Cardiac muscle cell (in vitro differentiated cells and primary cell): ENCODE measurements around the gene FEM1B. TPM values are rescaled to one million over a fixed set of nuclear protein-coding genes. Genes with fewer than 3 reads are reported as not detected.

ENCODE experiments used
- DNase-seq, 2 donors: peaks; one replicate each; pipeline versions ENCODE4 v3.0.0 to v3.0.0-alpha.2; 2010 to 2017; ENCODE audit warnings: low read depth in 1 of 2, low spot score in 1 of 2
- H3K27ac ChIP-seq: fragments of 200-600 bp; sonication (generic); 2 replicates; pipeline ENCODE4 v1.5.1; 2016
- H3K27me3 ChIP-seq: fragments of 200-600 bp; sonication (generic); 2 replicates; pipeline ENCODE4 v1.6.0; 2016; ENCODE audit warnings: control low read depth
- H3K36me3 ChIP-seq: fragments of 200-600 bp; sonication (generic); 2 replicates; pipeline ENCODE4 v1.5.1; 2016; ENCODE audit warnings: control low read depth
- H3K4me1 ChIP-seq: fragments of 200-600 bp; sonication (generic); 2 replicates; pipeline ENCODE4 v1.8.1; 2017; ENCODE audit warnings: low read depth, mild to moderate bottlenecking, mixed run types
- H3K4me3 ChIP-seq: fragments of 200-600 bp; sonication (generic); 2 replicates; pipeline ENCODE4 v1.5.1; 2016; ENCODE audit warnings: mild to moderate bottlenecking
- H3K9me3 ChIP-seq: fragments of 200-600 bp; sonication (generic); 2 replicates; pipeline ENCODE4 v1.5.1; 2017; ENCODE audit warnings: low read depth, mild to moderate bottlenecking, control low read depth
- polyA plus RNA-seq: library from polyadenylated mRNA; unstranded; fragments of >200 nt; fragmentation: Nextera tagmentation; extraction: Ambion mirVana; gene quantifications from 2 replicates; pipeline ENCODE4 v1.2.1, GENCODE V29; 2016
- total RNA-seq: library from RNA; depleted of rRNA; stranded (reverse); fragments of >200 nt; gene quantifications from 2 replicates; pipeline ENCODE4 v1.2.3, GENCODE V29; 2016
- TF ChIP-seq, protein P1 (sequence below): IDR thresholded peaks from 2 replicates; pipeline ENCODE4 v1.5.1; 2012; ENCODE audit warnings: low read depth, mild to moderate bottlenecking, low read length

FEM1B gene
- total and polyA plus RNA-seq, 2 experiments from 2014 or later = 23.0 to 59.7 TPM

DNA sequence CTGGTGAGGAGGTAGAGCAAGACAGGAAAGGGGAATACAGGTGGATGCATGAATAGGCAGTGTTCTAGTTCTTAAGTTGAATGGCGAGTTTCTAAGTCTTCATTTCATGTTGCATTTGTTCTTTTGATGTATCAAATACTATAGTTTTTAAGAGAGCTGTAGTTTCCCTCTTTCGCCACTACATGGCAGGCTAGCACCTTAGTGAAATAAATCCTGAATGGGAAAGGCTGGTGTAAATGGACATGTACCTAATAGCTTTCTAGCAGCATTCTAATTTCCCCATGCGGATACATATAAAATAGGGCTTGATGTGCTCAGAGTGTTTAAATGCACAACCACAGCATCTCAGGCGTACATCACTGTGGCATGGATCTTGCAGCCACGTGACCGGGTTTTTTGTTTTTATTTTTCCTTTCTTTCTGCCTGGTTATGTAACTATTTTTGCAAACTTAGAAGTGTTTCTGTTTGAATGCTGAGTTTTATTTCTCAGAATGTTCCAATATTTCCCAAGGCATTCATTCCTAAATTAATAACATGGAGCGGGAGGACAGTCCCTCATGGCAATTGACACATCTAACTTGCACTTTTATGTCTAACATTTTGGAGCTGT is 24.5 kb upstream of the FEM1B start:
- H3K9me3 ChIP-seq = no peaks in the 10 kb centered on the region
- peak; percentile 75 to 88 for DNase-seq
- H3K27me3 ChIP-seq = no peaks in the 10 kb centered on the region
- H3K27ac ChIP-seq = no peak overlapping the region
- H3K36me3 ChIP-seq = no peaks in the 10 kb centered on the region
- no peak overlapping the region for H3K4me3 ChIP-seq
- TF ChIP-seq, protein P1, sequence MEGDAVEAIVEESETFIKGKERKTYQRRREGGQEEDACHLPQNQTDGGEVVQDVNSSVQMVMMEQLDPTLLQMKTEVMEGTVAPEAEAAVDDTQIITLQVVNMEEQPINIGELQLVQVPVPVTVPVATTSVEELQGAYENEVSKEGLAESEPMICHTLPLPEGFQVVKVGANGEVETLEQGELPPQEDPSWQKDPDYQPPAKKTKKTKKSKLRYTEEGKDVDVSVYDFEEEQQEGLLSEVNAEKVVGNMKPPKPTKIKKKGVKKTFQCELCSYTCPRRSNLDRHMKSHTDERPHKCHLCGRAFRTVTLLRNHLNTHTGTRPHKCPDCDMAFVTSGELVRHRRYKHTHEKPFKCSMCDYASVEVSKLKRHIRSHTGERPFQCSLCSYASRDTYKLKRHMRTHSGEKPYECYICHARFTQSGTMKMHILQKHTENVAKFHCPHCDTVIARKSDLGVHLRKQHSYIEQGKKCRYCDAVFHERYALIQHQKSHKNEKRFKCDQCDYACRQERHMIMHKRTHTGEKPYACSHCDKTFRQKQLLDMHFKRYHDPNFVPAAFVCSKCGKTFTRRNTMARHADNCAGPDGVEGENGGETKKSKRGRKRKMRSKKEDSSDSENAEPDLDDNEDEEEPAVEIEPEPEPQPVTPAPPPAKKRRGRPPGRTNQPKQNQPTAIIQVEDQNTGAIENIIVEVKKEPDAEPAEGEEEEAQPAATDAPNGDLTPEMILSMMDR = peak; percentile 81
- peaks cover 4% of the 10 kb centered on the region for H3K4me1 ChIP-seq

DNA sequence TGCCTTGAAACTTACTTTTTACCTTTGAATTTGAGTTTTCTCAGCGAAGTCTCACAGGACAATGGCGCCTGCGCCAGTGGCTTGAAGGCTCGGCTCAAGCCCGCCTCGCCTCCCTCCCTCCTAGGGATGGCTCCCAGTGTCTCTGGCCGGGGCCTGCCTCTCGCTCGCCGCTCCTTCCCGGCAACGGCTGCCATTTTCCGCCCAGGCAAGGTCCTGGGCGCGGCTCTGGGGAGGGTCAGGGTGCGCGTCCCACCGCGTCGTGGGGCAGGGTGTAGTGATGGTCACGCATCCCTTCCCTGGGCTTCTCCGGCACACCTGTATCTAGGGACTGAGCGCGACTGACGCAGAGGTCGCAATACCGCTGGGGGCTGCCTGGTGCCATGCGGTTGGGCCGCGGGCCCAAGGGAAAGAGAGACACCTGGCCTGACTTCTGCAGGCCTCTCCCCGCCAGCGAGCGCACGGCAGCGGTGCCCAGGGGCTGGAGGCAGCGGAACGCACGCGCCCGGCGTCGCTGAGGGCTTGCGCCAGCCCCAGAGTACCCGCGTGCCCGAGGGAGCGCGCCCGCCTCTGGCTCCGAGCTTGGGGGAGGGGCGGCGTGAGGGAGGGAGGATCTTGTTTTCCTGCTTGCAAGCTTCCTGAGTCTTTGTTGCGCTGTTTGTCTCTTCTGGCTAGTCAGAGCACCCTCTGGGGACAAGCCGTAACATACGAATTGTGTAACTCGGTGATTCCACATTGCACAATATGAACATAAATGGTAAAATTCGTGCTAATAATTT is 20.7 kb upstream of the FEM1B start:
- DNase-seq = peak; percentile 84 to 97
- peaks cover 4% of the 10 kb centered on the region for H3K4me1 ChIP-seq
- H3K9me3 ChIP-seq = no peaks in the 10 kb centered on the region
- no peaks in the 10 kb centered on the region for H3K27me3 ChIP-seq
- TF ChIP-seq, protein P1 = no peak
- peak overlapping the region; percentile 19 for H3K4me3 ChIP-seq
- H3K36me3 ChIP-seq = no peaks in the 10 kb centered on the region
- H3K27ac ChIP-seq = no peak overlapping the region

DNA sequence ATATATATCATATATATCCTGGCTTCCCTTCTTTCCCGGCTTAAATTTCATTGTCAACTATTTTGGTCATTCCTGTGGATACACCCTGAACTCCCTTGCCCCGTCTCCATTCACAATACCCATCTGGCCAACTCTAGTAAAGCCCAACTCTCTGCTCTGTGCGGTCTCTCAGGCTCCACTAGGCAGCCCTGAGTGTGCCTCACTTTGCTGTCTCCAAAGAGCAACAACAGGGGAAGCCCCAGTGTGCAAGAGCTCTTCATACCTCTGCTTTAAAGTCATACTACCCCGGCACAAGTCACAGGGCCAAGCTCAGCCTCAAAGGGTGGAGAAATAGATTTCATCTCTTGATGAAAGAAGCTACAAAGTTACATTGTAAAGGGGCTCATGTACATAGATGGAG is 18.9 kb upstream of the FEM1B start:
- H3K27ac ChIP-seq = no peak overlapping the region

DNA sequence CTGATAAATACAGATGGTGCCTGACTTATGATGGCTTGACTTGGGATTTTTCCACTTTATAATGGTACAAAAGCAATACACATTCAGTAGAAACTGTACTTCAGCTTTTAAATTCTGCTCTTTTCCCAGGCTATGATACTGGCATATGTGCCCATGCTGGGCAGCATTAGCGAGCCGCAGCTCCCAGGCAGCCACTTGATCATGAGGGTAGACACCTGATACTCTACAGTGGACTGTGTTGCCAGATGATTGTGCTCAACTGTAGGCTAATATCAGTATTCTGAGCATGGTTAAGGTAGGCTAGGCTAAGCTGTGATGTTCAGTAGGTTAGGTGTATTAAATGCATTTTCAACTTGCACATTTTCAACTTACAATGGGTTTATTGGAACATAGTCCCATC is 17.7 kb upstream of the FEM1B start:
- no peak overlapping the region for H3K4me3 ChIP-seq
- H3K4me1 ChIP-seq = peaks cover 4% of the 10 kb centered on the region
- H3K36me3 ChIP-seq = no peaks in the 10 kb centered on the region
- no peaks in the 10 kb centered on the region for H3K27me3 ChIP-seq
- no peaks in the 10 kb centered on the region for H3K9me3 ChIP-seq
- no peak for DNase-seq
- no peak overlapping the region for H3K27ac ChIP-seq
- TF ChIP-seq, protein P1 = no peak

More for the DNA sequence above, 18.9 kb upstream of the FEM1B start:
- Histone ChIP-seq H3K9me3 (no peaks in the 10 kb centered on the region), H3K27me3 (no peaks in the 10 kb centered on the region), H3K36me3 (no peaks in the 10 kb centered on the region), H3K4me3 (no peak overlapping the region), H3K4me1 (peaks cover 4% of the 10 kb centered on the region)
- TF ChIP-seq, protein P1 = no peak
- no peak for DNase-seq

DNA sequence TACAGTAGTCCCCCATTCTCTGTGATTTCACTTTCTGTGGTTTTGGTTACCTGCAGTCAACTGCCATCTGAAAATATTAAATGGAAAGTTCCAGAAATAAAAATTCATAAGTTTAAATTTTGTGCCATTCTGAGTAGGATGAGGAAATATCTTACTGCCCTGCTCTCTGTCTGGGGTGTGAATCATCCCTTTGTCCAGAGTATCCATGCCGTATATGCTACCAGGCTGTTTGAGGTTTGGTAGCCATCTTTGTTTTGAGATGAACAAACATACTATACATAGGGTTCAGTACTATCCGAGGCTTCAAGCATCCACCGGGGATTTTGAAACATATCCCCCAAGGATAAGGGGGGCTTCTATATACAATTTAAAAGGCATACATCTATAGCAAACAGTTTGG is 16.3 kb upstream of the FEM1B start:
- Histone ChIP-seq H3K27ac (no peak overlapping the region), H3K36me3 (no peaks in the 10 kb centered on the region), H3K4me1 (peaks cover 4% of the 10 kb centered on the region), H3K4me3 (no peak overlapping the region), H3K9me3 (no peaks in the 10 kb centered on the region), H3K27me3 (no peaks in the 10 kb centered on the region)
- TF ChIP-seq, protein P1 = no peak
- no peak for DNase-seq
